ENCODE results near the gene INPP4A.

The INPP4A gene

GRCh38 chr2:98438190-98439133, 6.2 kb upstream of the INPP4A start:
- no peak for DNase-seq

- no peak for DNase-seq
These were observed 2.8 kb upstream of the INPP4A start for GRCh38 chr2:98441706-98442450.

DNA sequence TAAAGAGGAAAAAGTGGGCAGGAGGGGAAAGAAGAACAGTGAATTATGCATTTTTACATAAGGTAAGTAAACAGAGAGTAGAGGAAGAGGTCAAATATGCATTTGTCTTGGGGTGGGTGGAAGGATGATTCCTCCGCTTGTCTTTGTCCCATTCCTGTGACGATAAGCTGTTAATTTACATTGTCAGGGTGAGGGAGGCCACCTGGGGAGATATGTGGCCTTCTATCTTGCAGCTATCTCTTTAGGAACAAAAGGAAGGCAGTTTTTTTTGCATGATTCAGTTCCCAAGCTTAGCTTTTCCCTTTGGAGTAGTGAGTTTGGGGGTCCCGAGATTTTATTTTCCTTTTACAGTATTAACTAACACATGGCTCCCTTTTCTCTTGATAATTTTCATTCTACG, 2.2 kb upstream of the INPP4A start:
- DNase-seq = no peak

- no peak for DNase-seq
These were observed 572 bp downstream of the INPP4A start for GRCh38 chr2:98445177-98445682.

DNA sequence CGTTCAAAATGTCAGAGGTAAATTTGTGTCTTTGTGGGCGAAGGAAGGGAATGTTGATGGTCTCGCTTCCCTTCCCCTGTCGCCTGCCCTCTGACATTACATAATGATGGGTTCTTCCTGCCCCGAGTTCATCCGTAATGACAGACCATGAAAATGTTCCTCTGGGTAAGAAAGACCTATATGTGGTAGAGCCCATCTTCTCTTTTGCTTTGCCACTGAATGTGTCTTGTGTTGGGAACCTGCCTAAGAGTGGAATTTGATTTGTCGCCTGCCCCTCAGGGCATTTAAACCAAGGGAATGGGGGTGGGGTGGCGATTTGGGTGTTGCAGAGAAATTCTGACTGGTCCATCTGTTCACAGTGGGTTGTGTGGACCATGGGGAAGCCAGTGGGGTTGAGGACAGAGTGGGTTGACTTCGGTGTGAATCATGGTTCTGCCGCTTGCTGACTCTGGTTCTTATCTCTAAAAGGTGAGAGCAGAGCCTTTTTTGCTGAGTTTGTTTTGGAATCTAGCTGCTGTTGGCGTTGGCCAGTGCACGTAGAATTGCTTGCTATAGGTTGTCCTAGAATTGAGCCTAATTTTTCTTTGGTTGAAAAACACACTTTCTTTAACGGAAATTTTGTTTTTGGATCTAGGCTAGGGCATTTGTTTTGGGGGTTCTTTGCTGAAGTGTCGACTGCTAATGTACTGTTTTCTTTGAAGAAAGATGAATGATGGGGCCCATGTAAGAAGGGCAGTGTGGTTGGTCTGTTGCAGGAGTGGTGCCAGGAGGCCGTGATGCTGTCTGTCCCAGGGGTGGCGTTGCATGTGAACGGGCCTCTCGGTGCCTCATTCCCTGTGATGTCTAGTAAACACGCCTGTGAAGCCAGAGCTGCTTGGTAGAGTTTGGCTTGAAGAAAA, 1.3 kb downstream of the INPP4A start:
- no peak for DNase-seq

GRCh38 chr2:98446850-98447249, 2.2 kb downstream of the INPP4A start:
- no peak for DNase-seq

DNA sequence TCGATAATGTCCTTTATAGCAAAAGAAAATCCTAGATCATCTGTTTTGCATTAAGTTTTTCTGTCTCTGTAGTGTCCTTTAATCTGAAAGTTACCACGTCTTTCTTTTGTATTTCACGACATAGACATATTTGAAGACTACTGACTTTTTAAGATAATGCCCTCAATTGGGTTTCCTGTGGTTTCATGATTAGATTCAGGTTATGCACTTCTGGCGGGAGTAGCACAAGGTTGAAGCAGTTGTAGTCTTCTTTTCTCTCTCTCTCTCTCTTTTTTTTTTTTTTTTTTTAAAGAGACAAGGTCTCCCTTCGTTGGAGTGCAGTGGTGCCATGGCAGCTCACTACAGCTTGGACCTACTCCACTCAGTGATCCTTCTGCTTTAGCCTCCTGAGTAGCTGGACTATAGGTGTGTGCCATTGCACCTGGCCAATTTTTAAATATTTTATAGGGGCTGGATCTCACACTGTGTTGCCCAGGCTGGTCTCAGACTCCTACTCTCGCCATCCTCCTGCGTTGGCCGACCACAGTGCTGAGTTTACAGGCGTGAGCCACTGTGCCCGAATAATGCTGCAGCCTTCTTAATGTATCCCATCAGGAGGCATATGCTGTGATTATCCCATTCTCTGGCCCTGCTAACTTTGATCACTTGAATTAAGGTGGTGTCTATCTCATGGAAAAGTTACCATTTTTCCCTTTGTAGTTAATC, 3.9 kb downstream of the INPP4A start:
- no peak for DNase-seq

DNA sequence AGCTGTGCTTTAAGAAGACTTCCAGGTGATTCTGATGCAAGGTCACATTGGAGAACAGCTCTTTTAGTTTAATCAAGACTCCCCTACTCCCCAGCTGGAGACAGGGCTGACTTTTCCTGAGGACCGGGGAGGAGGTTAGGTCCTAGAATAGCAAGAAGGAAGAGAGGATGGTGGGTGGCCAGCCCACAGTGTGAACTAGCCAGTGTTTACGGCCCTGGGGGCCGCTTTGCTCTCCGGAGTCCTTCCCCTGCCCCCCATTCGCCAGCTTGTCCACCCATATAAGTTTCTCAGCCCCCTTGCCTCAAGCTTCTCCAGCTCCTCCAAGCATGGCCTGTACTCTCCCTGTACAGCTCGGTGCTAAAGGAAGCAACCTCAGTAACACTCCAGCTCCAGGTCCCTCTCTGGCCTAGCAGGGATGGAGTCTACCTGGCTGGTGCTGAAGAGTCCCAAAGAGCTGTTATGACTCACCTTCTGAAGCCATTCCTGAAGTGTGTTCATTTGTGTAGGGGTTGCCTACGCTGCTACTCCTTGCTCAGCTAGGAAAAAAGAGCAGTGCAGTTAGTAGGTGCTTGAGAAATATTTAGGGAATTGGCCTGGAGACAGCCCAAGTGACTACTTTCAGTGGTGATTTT, 7.9 kb downstream of the INPP4A start:
- DNase-seq = no peak

- no peak for DNase-seq
These were observed 8.4 kb downstream of the INPP4A start for GRCh38 chr2:98453083-98453482.

- no peak for DNase-seq
These were observed 8.9 kb downstream of the INPP4A start for GRCh38 chr2:98453531-98453930.

DNA sequence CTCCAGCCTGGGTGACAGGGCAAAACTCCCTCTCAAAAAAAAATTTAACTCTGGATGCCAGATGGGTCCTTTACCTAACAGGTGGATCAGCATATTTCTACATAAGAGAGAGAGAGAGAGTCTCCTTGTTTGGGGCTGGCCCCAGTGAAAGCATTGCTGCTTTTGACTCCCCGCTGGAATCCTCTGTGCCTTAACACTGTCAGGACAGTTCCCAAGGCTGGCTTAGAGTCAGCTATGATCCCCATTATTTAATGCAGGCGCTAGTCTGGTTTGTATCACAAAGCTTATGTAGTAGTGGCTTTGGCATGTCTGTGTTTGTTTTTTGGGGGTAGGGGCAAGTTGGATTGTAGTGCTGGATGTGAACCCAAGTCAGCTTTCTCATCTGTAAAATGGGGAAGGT, 9.4 kb downstream of the INPP4A start:
- no peak for DNase-seq

- DNase-seq = no peak
These were observed 10.0 kb downstream of the INPP4A start for GRCh38 chr2:98454500-98455235.

DNA sequence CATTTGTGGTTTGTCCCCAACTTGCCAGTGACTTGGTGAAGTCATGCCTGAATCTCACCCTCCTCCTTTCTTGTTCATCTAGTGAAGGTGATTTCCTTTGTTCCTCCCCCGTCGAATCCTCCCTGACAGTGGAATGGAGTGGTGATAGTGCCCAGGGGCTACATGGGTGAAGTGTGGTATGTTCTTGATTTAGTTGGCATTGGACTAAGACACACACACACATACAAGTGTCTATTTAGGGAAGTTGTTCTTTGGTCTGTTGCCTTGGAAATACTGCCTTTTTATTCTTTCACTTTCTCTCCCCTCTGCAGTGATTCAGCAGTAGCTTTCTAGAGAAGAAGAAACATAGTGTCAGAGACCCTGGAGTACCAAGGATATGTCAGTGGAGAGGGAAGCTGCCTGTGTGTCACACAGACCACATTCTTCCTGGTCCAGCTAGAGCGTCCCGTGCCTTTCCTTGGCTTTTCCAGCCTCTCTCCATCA, 10.9 kb downstream of the INPP4A start:
- DNase-seq = no peak

DNA sequence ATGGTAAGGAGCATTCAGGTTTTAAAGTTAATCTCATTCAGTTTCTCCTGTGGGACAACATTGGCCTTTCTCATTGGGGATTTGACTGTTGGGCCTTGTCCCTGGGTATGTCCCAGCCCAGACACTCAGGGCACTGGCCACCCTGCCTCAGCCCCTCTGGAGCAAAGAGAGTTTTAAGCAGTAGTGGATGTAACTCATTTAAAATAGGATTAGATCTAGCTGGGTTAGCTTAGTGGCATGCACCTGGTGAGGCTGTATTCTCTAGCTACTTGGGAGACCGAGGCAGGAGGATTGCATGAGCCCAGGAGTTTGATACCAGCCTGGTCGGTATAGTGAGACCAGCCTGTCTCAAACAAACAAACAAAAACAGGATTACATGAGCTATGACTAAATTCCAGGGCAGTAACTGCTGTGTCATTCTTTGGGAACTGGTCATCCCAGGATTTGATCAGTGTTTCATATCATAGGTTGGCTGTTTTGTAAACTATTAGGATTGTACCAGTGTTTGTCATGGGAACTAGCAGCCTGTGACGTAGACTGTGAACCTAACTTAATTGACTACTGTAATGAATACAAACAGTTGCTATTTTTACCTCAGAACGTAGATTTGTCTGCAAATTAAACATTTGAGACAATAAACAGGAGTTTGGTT, 12.5 kb downstream of the INPP4A start:
- DNase-seq = no peak

DNA sequence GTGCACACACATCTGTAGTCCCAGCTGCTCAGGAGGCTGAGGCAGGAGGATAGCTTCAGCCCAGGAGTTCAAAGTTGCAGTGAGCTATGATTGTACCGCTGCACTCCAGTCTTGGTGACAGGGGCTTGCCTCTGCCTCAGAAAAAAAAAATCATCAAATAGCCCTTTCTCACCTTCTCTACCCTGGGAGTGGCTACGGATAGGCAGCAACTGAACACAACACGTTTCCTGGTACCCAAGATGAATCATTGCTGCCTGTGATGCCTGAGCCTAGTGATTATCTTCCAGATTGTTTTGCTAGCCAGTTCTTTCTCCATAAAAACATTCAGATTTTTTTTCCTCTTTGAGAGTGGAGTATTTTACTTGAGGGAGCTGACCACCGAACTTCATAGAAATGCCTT, 13.5 kb downstream of the INPP4A start:
- DNase-seq = no peak

DNA sequence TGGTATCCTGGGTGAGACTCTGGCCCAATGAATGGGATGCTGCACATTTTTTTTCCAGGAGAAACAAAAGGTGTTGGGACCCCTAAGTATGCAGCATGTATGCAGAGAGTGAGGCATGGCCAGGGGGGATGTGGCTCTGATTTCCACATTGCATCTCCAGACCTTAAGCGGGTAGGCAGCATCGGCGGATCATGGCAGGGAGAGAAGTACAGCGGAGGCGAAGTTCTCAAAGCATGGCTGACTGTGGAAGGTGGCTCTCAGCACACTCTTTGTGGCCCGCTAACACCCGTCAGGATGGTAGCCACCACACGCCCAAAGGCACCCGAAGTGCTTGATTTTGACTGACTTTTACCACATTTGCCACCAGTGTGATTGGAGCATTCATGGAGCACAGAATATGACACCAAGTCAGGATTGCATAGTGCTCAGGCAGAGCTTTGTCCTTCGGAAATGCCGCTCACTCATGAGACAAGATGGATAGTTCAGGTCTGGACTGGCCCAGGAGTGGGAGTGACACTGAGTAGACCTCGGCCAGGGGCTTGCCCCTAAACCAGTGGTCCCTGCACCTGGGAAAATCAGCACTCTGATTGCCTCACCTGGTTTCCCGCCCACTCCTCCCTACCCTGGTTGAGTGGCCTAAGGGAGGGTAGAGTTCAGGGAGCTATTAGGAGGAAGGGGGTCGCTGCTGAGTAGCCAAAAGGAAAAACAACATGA, 14.2 kb downstream of the INPP4A start:
- no peak for DNase-seq

GRCh38 chr2:98459496-98460175, 15.0 kb downstream of the INPP4A start:
- DNase-seq = no peak

DNA sequence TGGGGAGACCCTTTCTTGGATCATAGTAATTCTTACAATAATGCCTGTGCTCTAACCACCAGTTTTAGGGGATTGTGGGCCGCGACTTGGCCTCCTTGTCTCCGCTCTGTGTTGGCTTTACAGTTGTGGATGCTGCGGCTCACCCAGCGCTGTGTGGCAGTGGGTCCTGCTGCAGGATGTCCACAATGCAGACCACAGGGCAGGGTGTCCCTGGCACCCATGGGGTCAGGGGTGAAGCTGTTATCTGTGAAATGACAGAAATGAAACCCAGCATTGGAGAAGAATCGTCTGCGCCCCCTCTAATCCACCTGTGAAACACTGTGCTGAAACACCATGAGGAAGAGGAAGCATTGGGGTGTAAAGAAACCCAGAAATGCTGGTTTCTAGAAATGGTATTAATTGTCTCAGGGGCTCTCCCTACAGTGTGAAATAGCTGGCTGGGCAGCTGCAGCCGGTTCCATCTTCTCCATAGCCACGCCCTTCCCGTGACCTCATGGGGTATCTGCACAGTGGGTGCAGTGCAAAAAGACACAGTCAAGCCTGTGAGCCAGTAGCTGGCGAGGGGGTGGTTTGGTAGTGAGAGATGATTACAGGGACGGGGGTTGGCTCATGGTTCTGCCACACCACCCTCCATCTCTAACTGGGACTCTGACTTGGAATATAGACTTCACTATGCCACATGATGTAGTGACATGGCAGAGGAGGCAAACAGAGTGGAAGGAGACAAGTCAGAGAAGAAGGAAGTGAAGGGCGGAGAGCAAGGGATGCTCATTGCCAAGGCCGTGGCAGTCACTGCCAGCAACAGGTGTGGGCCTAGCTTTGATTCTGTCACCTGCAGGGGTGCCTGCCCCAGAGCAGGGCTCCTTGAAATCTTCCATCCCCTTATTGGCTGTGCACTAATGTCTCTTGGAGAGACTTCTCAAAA, 16.2 kb downstream of the INPP4A start:
- no peak for DNase-seq
